ENCODE data around the gene AGER. TPM values are rescaled to one million over a fixed set of nuclear protein-coding genes. Genes with fewer than 3 reads are reported as not detected.

Gene AGER
- total and polyA plus RNA-seq, 9 of the 15 experiments (the other 6 are each of a cell fraction or from before 2014, with no cell fraction given) = 1.2 to 11.5 (median 4.1) TPM

GRCh38 chr6:32140420-32141046, 43.5 kb downstream of the AGER start (continued):
- TF ChIP-seq BRF2 (IDR thresholded peaks at IDR 0.05; ENCODE audit: borderline replicate concordance, insufficient read depth, insufficient read length) = no peak
- peak; percentile 21; the same call in 1 of the 2 replicates for TF ChIP-seq L3MBTL2 (IDR thresholded peaks at IDR 0.05)
- peak; percentile 79 for TF ChIP-seq CBFA2T3 (IDR thresholded peaks at IDR 0.05)
- TF ChIP-seq DPF2 (IDR thresholded peaks at IDR 0.05) = 0 out of 2 replicates have a peak, but pooled peaks have one; percentile 18
- TF ChIP-seq HMG20A (CRISPR knock-in tag; conservative IDR thresholded peaks at IDR 0.05) = no peak
- no peak for TF ChIP-seq MYNN (IDR thresholded peaks at IDR 0.05)
- TF ChIP-seq MYNN (CRISPR knock-in tag; IDR thresholded peaks at IDR 0.05) = no peak
- no peak for TF ChIP-seq ETS2 (tag; IDR thresholded peaks at IDR 0.05; ENCODE audit: borderline replicate concordance, poor library complexity, severe bottlenecking)
- peak; percentile 53 for TF ChIP-seq ARID1B (IDR thresholded peaks at IDR 0.05)
- TF ChIP-seq CBFA2T2 (conservative IDR thresholded peaks at IDR 0.05) = peak; percentile 70
- no peak for TF ChIP-seq PCBP2 (IDR thresholded peaks at IDR 0.05; ENCODE audit: low read depth, low read length, poor library complexity, severe bottlenecking)

- no peak overlapping the region for H3K9ac ChIP-seq (ENCODE audit: insufficient read depth in 1 of 2, low read depth in 2 of 2, low read length in 2 of 2)
- WGBS (ENCODE audit: insufficient coverage, low coverage, missing lambda C conversion rate) = 67% methylated on average over 5 of the region's 5 CpGs
- no TSS peak for BruUV-seq (replicated peaks)
- in situ Hi-C loops (cut with MboI) = loop anchor here (5.0 kb wide), 1 partner anchor 1023 kb away; no protein-coding TSS in a partner anchor
- H3K9me1 ChIP-seq (ENCODE audit: control insufficient read depth, insufficient read depth, low read length) = no peaks in the 10 kb centered on the region
- ChIA-PET POLR2A (interaction anchor here (1.4 kb wide), 1 partner anchor 9 kb away, joined by 11 read pairs; no protein-coding TSS in a partner anchor), CTCF (ENCODE audit: low intra/inter-chr PET ratio) (interaction anchor here (0.6 kb wide), 1 partner anchor 303 kb away, joined by 3 read pairs; no protein-coding TSS in a partner anchor)
- H3K4me3 ChIP-seq = no peak overlapping the region
- peaks cover 10 to 15% of the 10 kb centered on the region in 2 experiments; a peak in 4 of 5 replicates for H3K4me1 ChIP-seq (replicated peaks in 1 of 2; ENCODE audit: control insufficient read depth in 2 of 2, insufficient read depth in 2 of 2, low read length in 2 of 2)
- no peaks in the 10 kb centered on the region for H4K20me1 ChIP-seq (replicated peaks; ENCODE audit: control insufficient read depth, insufficient read depth, low read length)
- no peak for TF ChIP-seq CCNT2 (IDR thresholded peaks at IDR 0.05; ENCODE audit: borderline replicate concordance, extremely low read depth, insufficient read length, low read depth, low read length)
- TF ChIP-seq HDAC1 (IDR thresholded peaks at IDR 0.05) = no peak
- no peak for TF ChIP-seq ZBTB5 (IDR thresholded peaks at IDR 0.05)
- no peak for TF ChIP-seq DACH1 (IDR thresholded peaks at IDR 0.05; ENCODE audit: partially characterized antibody)
- TF ChIP-seq NFIC (IDR thresholded peaks at IDR 0.05) = peak; percentile 73
- TF ChIP-seq ZNF398 (CRISPR knock-in tag; IDR thresholded peaks at IDR 0.05) = no peak
- no peak for TF ChIP-seq HDAC2 (IDR thresholded peaks at IDR 0.05)
- H3K79me2 ChIP-seq (ENCODE audit: control insufficient read depth, insufficient read depth, low read length) = no peaks in the 10 kb centered on the region
- H3K36me3 ChIP-seq (ENCODE audit: control insufficient read depth, insufficient read depth, low read length) = no peaks in the 10 kb centered on the region
- no peak for DNase-seq (ENCODE audit: extremely low read depth in 1 of 4, low spot score in 3 of 4)
- no peak overlapping the region for H3K27ac ChIP-seq (ENCODE audit: extremely low read depth, low read depth, low read length)
- H2AFZ ChIP-seq (ENCODE audit: low read depth, low read length) = no peak overlapping the region
- H3K9me3 ChIP-seq (replicated peaks; ENCODE audit: control insufficient read depth, insufficient read depth, low read depth, low read length) = no peaks in the 10 kb centered on the region
- no peaks in the 10 kb centered on the region for H3K27me3 ChIP-seq (ENCODE audit: control insufficient read depth in 2 of 2, insufficient read depth in 2 of 2, low read length in 2 of 2)
- no peak overlapping the region for H3K4me2 ChIP-seq (ENCODE audit: insufficient read depth, low read length)
- no peak for ATAC-seq
- intact Hi-C loops (cut with micrococcal nuclease) = no loop called here
- FAIRE-seq = no peak
Observed at GRCh38 chr6:32139590-32139989, 44.5 kb downstream of the AGER start.
